K562 (cell line): ENCODE data around the gene GLIS1.

Source experiments
- KLF16 ChIP-seq: IDR thresholded peaks from 2 replicates; pipeline ENCODE4 v1.6.1; 2016; ENCODE audit warnings: antibody characterized with exemption
- ZNF584 ChIP-seq: fragments of 200-800 bp; sonication (Bioruptor generic); IDR thresholded peaks from 2 replicates; pipeline ENCODE4 v1.6.1; 2016; ENCODE audit warnings: low read depth, mild to moderate bottlenecking, missing genetic modification characterization, missing compliant biosample characterization

GRCh38 chr1:53516181-53516580 lies 222.8 kb downstream of the GLIS1 start:
- TF ChIP-seq ZNF584: no peak
- no peak for TF ChIP-seq KLF16
